Smooth muscle cell (in vitro differentiated cells): ENCODE measurements around the gene BCL11A. TPM values are rescaled to one million over a fixed set of nuclear protein-coding genes. Genes with fewer than 3 reads are reported as not detected.

ENCODE experiments used
- DNase-seq: peaks from one replicate; lab custom pipeline; 2025; ENCODE audit not compliant: unreplicated experiment; lab: John Stamatoyannopoulos, UW
- H2AFZ ChIP-seq: fragments of 200-600 bp; sonication (generic); 2 replicates; pipeline ENCODE4 v1.6.0; 2016; ENCODE audit warnings: antibody characterized with exemption, low read depth, mild to moderate bottlenecking
- H3F3A ChIP-seq: fragments of 200-600 bp; sonication (generic); 2 replicates; pipeline ENCODE4 v1.6.0; 2017; ENCODE audit warnings: antibody characterized with exemption, low read depth
- H3K27ac ChIP-seq: fragments of 200-600 bp; sonication (generic); 2 replicates; pipeline ENCODE4 v1.5.1; 2016; ENCODE audit warnings: low read depth, mild to moderate bottlenecking
- H3K27me3 ChIP-seq: fragments of 200-600 bp; sonication (generic); 2 replicates; pipeline ENCODE4 v1.6.1; 2016; ENCODE audit warnings: low read depth, mild to moderate bottlenecking
- H3K36me3 ChIP-seq: fragments of 200-600 bp; sonication (generic); 2 replicates; pipeline ENCODE4 v1.5.1; 2016; ENCODE audit warnings: low read depth
- H3K4me1 ChIP-seq: fragments of 200-600 bp; sonication (generic); 2 replicates; pipeline ENCODE4 v1.5.1; 2016; ENCODE audit warnings: low read depth
- H3K4me2 ChIP-seq: fragments of 200-600 bp; sonication (generic); 2 replicates; pipeline ENCODE4 v1.6.0; 2016; ENCODE audit warnings: mild to moderate bottlenecking
- H3K4me3 ChIP-seq: fragments of 200-600 bp; sonication (generic); 2 replicates; pipeline ENCODE4 v1.5.1; 2016; ENCODE audit warnings: mild to moderate bottlenecking
- H3K79me2 ChIP-seq: fragments of 200-600 bp; sonication (generic); 2 replicates; pipeline ENCODE4 v1.6.0; 2016; ENCODE audit warnings: low read depth, mild to moderate bottlenecking
- H3K9ac ChIP-seq: fragments of 200-600 bp; sonication (generic); 2 replicates; pipeline ENCODE4 v1.6.0; 2016; ENCODE audit warnings: low read depth
- H3K9me3 ChIP-seq: fragments of 200-600 bp; sonication (generic); replicated peaks from 2 replicates; pipeline ENCODE4 v1.5.1; 2016; ENCODE audit warnings: low read depth
- H4K20me1 ChIP-seq: fragments of 200-600 bp; sonication (generic); 2 replicates; pipeline ENCODE4 v1.6.0; 2016; ENCODE audit warnings: low read depth
- CTCF ChIP-seq: fragments of 200-600 bp; sonication (generic); IDR thresholded peaks from 2 replicates; pipeline ENCODE4 v1.5.1; 2017; ENCODE audit warnings: borderline replicate concordance, mild to moderate bottlenecking, antibody characterized with exemption; ENCODE audit not compliant: insufficient read depth, poor library complexity, severe bottlenecking
- whole genome bisulfite sequencing: methylation state at CpG from one replicate; pipeline ENCODE4 v1.1.7; 2016; ENCODE audit warnings: low lambda C conversion rate; 5-methylcytosine and 5-hydroxymethylcytosine counted together
- polyA plus RNA-seq: library from polyadenylated mRNA; unstranded; fragments of >200 nt; fragmentation: Nextera tagmentation; extraction: Ambion mirVana; gene quantifications from 2 replicates; pipeline ENCODE4 v1.2.1, GENCODE V29; 2016
- total RNA-seq: library from RNA; depleted of rRNA; stranded (reverse); fragments of >200 nt; gene quantifications from 2 replicates; pipeline ENCODE4 v1.2.3, GENCODE V29; 2014

The BCL11A gene
- total and polyA plus RNA-seq, 2 experiments from 2014 or later, result 15.8 to 20.0 TPM

- Histone ChIP-seq H3K27me3 (no peaks in the 10 kb centered on the region), H3K4me2 (no peak overlapping the region), H3K36me3 (no peaks in the 10 kb centered on the region), H4K20me1 (peaks cover 9% of the 10 kb centered on the region), H3K27ac (no peak overlapping the region), H3K4me1 (peaks cover 8% of the 10 kb centered on the region), H3F3A (peaks cover 12% of the 10 kb centered on the region), H3K79me2 (peaks cover 14% of the 10 kb centered on the region), H3K9ac (no peak overlapping the region), H3K4me3 (no peak overlapping the region), H2AFZ (no peak overlapping the region), H3K9me3 (no peaks in the 10 kb centered on the region)
- TF ChIP-seq CTCF, result no peak
- whole genome bisulfite sequencing, result 80% methylated on average over 4 of the region's 4 CpGs
- no peak for DNase-seq
Measured at GRCh38 chr2:60465736-60466135, 87.7 kb downstream of the BCL11A start.

- H2AFZ ChIP-seq, result no peak overlapping the region
- no peak for TF ChIP-seq CTCF
- peaks cover 21% of the 10 kb centered on the region for H3K79me2 ChIP-seq
- peak overlapping the region; percentile 33 for H3K27ac ChIP-seq
- WGBS, result 40% methylated on average over 6 of the region's 6 CpGs
- H3K4me3 ChIP-seq, result no peak overlapping the region
- peak overlapping the region; percentile 70 for H3K4me2 ChIP-seq
- no peak overlapping the region for H3K9ac ChIP-seq
- H3K36me3 ChIP-seq, result no peaks in the 10 kb centered on the region
- peaks cover 4% of the 10 kb centered on the region for H4K20me1 ChIP-seq
- no peaks in the 10 kb centered on the region for H3K9me3 ChIP-seq
- peaks cover 8% of the 10 kb centered on the region for H3K4me1 ChIP-seq
- no peaks in the 10 kb centered on the region for H3K27me3 ChIP-seq
- peaks cover under 1% of the 10 kb centered on the region for H3F3A ChIP-seq
- peak; percentile 11 for DNase-seq
Measured at GRCh38 chr2:60463249-60463648, 90.2 kb downstream of the BCL11A start.

GRCh38 chr2:60461421-60462108 is 91.9 kb downstream of the BCL11A start:
- Histone ChIP-seq H3K27ac (no peak overlapping the region), H3K36me3 (no peaks in the 10 kb centered on the region), H3K4me1 (peaks cover 10% of the 10 kb centered on the region), H3F3A (no peaks in the 10 kb centered on the region), H3K4me3 (no peak overlapping the region), H3K27me3 (no peaks in the 10 kb centered on the region), H3K9ac (no peak overlapping the region), H3K4me2 (no peak overlapping the region), H4K20me1 (peaks cover 4% of the 10 kb centered on the region), H3K9me3 (no peaks in the 10 kb centered on the region), H2AFZ (no peak overlapping the region), H3K79me2 (peaks cover 34% of the 10 kb centered on the region)
- WGBS, result 98% methylated on average over 42 of the region's 47 CpGs
- no peak for DNase-seq
- TF ChIP-seq CTCF, result no peak
